Type B pancreatic cell (in vitro differentiated cells): ENCODE data around the gene TKT. TPM values are rescaled to one million over a fixed set of nuclear protein-coding genes. Genes with fewer than 3 reads are reported as not detected.

Experiments
- DNase-seq: peaks from one replicate; pipeline ENCODE4 v3.0.0; 2021; ENCODE audit warnings: mixed read lengths; ENCODE audit not compliant: unreplicated experiment; ENCODE audit errors: extremely low spot score
- H3K27ac Mint-ChIP-seq: 2 replicates; pipeline ENCODE4 v1.8.0; 2021; ENCODE audit warnings: mild to moderate bottlenecking, mixed read lengths
- H3K27me3 Mint-ChIP-seq: 2 replicates; pipeline ENCODE4 v1.8.0; 2021; ENCODE audit warnings: mixed read lengths
- H3K36me3 Mint-ChIP-seq: 2 replicates; pipeline ENCODE4 v1.8.0; 2021; ENCODE audit warnings: mixed read lengths
- H3K4me1 Mint-ChIP-seq: one replicate; pipeline ENCODE4 v1.8.0; 2021; ENCODE audit warnings: mixed read lengths; ENCODE audit not compliant: unreplicated experiment
- H3K4me3 Mint-ChIP-seq: 2 replicates; pipeline ENCODE4 v1.8.0; 2021; ENCODE audit warnings: mild to moderate bottlenecking, mixed read lengths
- H3K9me3 Mint-ChIP-seq: 2 replicates; pipeline ENCODE4 v1.8.0; 2021; ENCODE audit warnings: mixed read lengths
- CTCF ChIP-seq: fragments of 200-600 bp; sonication (generic); conservative IDR thresholded peaks from 2 replicates; pipeline ENCODE4 v1.5.0; 2021; ENCODE audit warnings: antibody characterized with exemption, mild to moderate bottlenecking
- total RNA-seq: library from RNA; stranded (reverse); gene quantifications from 2 replicates; pipeline ENCODE4 v1.2.1, GENCODE V29; 2021; ENCODE audit warnings: low replicate concordance

TKT gene
- total RNA-seq, 1 donor from 2014 or later = 318 TPM

GRCh38 chr3:53231532-53232511 is 24.0 kb downstream of the TKT start:
- no peak for DNase-seq
- TF ChIP-seq CTCF = no peak
- H3K27ac Mint-ChIP-seq = no peak overlapping the region
- H3K4me1 Mint-ChIP-seq = no peaks in the 10 kb centered on the region
- no peaks in the 10 kb centered on the region for H3K27me3 Mint-ChIP-seq
- H3K4me3 Mint-ChIP-seq = no peak overlapping the region
- no peaks in the 10 kb centered on the region for H3K9me3 Mint-ChIP-seq
- peaks cover 9% of the 10 kb centered on the region for H3K36me3 Mint-ChIP-seq

GRCh38 chr3:53230789-53231188 is 25.0 kb downstream of the TKT start:
- peaks cover 9% of the 10 kb centered on the region for H3K36me3 Mint-ChIP-seq
- H3K27ac Mint-ChIP-seq = no peak overlapping the region
- DNase-seq = no peak
- H3K27me3 Mint-ChIP-seq = no peaks in the 10 kb centered on the region
- no peaks in the 10 kb centered on the region for H3K9me3 Mint-ChIP-seq
- H3K4me1 Mint-ChIP-seq = no peaks in the 10 kb centered on the region
- TF ChIP-seq CTCF = no peak
- no peak overlapping the region for H3K4me3 Mint-ChIP-seq

GRCh38 chr3:53230041-53230621 is 25.7 kb downstream of the TKT start:
- H3K4me3 Mint-ChIP-seq = no peak overlapping the region
- no peaks in the 10 kb centered on the region for H3K9me3 Mint-ChIP-seq
- peaks cover 14% of the 10 kb centered on the region for H3K36me3 Mint-ChIP-seq
- H3K27me3 Mint-ChIP-seq = no peaks in the 10 kb centered on the region
- no peak for TF ChIP-seq CTCF
- H3K27ac Mint-ChIP-seq = no peak overlapping the region
- no peaks in the 10 kb centered on the region for H3K4me1 Mint-ChIP-seq
- DNase-seq = no peak

GRCh38 chr3:53229606-53230005 is 26.2 kb downstream of the TKT start:
- TF ChIP-seq CTCF = no peak
- H3K27ac Mint-ChIP-seq = no peak overlapping the region
- no peaks in the 10 kb centered on the region for H3K27me3 Mint-ChIP-seq
- H3K36me3 Mint-ChIP-seq = peaks cover 14% of the 10 kb centered on the region
- DNase-seq = no peak
- H3K4me3 Mint-ChIP-seq = no peak overlapping the region
- no peaks in the 10 kb centered on the region for H3K9me3 Mint-ChIP-seq
- no peaks in the 10 kb centered on the region for H3K4me1 Mint-ChIP-seq

- TF ChIP-seq CTCF = no peak
- H3K4me3 Mint-ChIP-seq = no peak overlapping the region
- no peak for DNase-seq
- no peaks in the 10 kb centered on the region for H3K9me3 Mint-ChIP-seq
- no peaks in the 10 kb centered on the region for H3K27me3 Mint-ChIP-seq
- H3K36me3 Mint-ChIP-seq = peaks cover 14% of the 10 kb centered on the region
- no peak overlapping the region for H3K27ac Mint-ChIP-seq
- no peaks in the 10 kb centered on the region for H3K4me1 Mint-ChIP-seq
Measured at GRCh38 chr3:53229171-53229570, 26.7 kb downstream of the TKT start.
